Measurements from ENCODE around the gene DHRS9.

The DHRS9 gene

DNA sequence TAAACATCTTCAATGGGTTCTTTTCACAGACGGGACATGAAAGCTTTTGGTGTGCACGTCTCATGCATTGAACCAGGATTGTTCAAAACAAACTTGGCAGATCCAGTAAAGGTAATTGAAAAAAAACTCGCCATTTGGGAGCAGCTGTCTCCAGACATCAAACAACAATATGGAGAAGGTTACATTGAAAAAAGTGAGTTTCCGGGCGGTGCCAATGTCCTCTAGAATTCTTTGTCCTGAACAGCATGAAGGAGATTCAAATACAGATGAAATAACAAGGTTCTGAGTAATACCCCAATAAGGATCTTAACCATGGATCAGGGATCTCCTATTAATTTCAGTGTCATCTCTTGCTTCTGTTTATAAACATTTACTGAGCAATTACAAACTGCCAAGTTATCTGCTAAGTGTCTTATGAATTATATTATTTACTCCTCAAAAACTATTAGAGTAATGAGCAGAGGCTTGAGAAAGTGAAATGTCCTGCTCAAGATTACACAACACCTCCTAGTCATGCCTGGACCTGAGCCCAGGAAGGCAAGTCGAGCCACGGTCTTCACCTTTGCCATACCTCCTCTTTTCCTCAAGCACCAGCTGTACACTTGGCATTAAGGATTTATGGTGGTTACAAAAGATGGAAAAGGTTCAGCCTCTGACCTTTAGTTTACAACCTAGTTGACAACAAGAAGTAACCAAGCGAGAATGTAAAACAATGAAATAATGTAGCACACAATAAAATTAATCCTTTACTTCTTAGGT is 22.6 kb downstream of the DHRS9 start:
- Mint-ChIP-seq H3K9me3 (no peaks in the 10 kb centered on the region), H3K27ac (no peak overlapping the region), H3K27me3 (peaks cover 12% of the 10 kb centered on the region in 2 donors), H3K36me3 (ENCODE audit: insufficient read depth) (no peaks in the 10 kb centered on the region), H3K4me3 (no peak overlapping the region), H3K4me1 (ENCODE audit: low read depth in 2 of 2) (peaks cover 3 to 9% of the 10 kb centered on the region in 2 donors)
- ATAC-seq (replicated peaks) (no peak), DNase-seq (no peak)

DNA sequence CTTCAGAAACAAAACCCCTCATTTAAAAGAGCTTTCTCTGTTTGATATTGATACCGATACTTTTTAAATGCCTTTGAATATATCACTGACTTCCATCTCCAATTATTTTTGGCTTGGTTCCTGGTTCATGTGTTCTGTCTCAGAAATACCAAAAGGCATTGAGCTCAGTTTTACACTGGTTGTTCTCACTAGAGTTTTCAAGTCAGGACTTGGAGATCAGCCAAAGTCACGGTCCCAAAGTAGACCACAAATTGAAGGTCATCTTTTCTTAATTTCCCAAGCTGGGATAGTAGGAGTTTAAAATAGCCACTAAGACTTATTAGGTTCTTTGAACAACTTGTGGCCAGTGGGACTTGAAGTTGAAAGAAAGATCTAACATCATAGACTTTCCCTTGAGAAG is 24.2 kb downstream of the DHRS9 start:
- no peaks in the 10 kb centered on the region for H3K36me3 Mint-ChIP-seq (ENCODE audit: insufficient read depth)
- H3K4me1 Mint-ChIP-seq (ENCODE audit: low read depth in 2 of 2), result peaks cover 3 to 13% of the 10 kb centered on the region in 2 donors
- peaks cover 12% of the 10 kb centered on the region in 2 donors for H3K27me3 Mint-ChIP-seq
- ATAC-seq (replicated peaks) (no peak), DNase-seq (no peak)
- H3K27ac Mint-ChIP-seq, result no peak overlapping the region
- no peaks in the 10 kb centered on the region for H3K9me3 Mint-ChIP-seq
- no peak overlapping the region for H3K4me3 Mint-ChIP-seq

DNA sequence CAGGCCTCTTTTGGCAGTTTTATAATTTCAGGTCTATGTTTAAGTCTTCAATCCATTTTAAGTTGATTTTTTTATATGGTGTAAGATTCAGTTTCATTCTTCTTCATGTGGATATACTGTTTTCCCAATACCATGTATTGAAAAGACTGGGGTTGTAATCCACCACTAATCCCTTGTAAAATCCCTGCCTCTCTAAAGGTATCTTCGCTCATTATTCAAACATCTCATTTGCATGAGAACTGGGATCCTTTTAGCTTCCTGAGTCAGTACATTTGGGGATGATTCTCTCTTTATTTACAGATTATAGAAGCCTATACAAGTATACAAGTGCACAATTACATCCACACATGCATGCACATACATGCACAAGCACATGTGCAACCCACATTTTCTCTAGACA is 25.3 kb downstream of the DHRS9 start:
- Mint-ChIP-seq H3K4me1 (ENCODE audit: low read depth in 2 of 2) (peaks cover 6 to 15% of the 10 kb centered on the region in 2 donors), H3K4me3 (no peak overlapping the region), H3K27me3 (peaks cover 4 to 12% of the 10 kb centered on the region in 2 donors), H3K36me3 (ENCODE audit: insufficient read depth) (no peaks in the 10 kb centered on the region), H3K27ac (no peak overlapping the region), H3K9me3 (no peaks in the 10 kb centered on the region)
- DNase-seq (no peak), ATAC-seq (replicated peaks) (no peak)

DNA sequence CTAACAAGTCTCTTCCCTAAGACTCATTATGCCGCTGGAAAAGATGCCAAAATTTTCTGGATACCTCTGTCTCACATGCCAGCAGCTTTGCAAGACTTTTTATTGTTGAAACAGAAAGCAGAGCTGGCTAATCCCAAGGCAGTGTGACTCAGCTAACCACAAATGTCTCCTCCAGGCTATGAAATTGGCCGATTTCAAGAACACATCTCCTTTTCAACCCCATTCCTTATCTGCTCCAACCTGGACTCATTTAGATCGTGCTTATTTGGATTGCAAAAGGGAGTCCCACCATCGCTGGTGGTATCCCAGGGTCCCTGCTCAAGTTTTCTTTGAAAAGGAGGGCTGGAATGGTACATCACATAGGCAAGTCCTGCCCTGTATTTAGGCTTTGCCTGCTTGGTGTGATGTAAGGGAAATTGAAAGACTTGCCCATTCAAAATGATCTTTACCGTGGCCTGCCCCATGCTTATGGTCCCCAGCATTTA is 26.3 kb downstream of the DHRS9 start:
- Mint-ChIP-seq H3K9me3 (no peaks in the 10 kb centered on the region), H3K27me3 (peaks cover 4 to 12% of the 10 kb centered on the region in 2 donors), H3K27ac (no peak overlapping the region), H3K4me1 (ENCODE audit: low read depth in 2 of 2) (peaks cover 6 to 15% of the 10 kb centered on the region in 2 donors), H3K36me3 (ENCODE audit: insufficient read depth) (no peaks in the 10 kb centered on the region), H3K4me3 (no peak overlapping the region)
- DNase-seq, result no peak
- ATAC-seq (replicated peaks), result no peak

DNA sequence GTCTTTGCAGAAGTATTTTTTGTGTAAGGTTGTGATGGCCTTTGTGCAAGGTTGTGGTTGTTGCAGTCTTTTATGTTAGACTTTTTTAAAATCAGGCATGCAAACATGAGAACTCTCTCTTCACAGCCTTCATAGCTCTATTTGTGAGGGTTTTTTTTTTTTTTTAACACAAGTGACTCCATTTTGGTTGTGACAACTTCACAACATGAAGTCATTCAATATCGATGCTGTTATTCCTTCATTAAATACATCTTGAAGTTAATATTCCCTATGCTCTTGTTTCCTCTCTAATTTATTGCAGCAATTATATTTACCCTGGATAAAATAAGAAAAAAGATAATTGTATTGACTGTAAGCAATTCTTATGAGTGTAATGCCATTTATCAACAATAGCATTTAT is 35.5 kb downstream of the DHRS9 start:
- DNase-seq (no peak), ATAC-seq (replicated peaks) (no peak)
- Mint-ChIP-seq H3K9me3 (no peaks in the 10 kb centered on the region), H3K4me1 (ENCODE audit: low read depth in 2 of 2) (peaks cover 53% of the 10 kb centered on the region in 2 donors), H3K27me3 (no peaks in the 10 kb centered on the region), H3K4me3 (peak overlapping the region; percentile 57 to 61), H3K27ac (peak overlapping the region; percentile 72 to 93), H3K36me3 (ENCODE audit: insufficient read depth) (no peaks in the 10 kb centered on the region)

DNA sequence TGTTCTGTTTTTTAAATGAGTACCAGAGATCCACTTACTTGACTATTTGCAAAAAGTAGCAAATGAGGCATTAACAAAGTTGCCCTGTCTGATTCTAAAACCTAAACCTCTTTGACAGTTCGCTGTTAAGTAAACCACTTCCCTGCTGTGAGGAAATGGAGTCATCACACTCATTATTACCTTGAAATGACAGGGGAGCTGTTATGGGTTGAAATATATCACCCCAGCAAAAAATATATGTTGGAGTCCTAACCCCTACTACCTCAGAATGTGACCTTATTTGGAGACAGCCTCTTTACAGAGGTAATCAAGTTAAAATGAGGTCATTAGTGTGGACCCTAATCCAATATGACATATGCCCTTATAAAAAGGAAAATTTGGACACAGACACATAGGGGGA is 36.1 kb downstream of the DHRS9 start:
- Mint-ChIP-seq H3K4me1 (ENCODE audit: low read depth in 2 of 2) (peaks cover 54 to 55% of the 10 kb centered on the region in 2 donors), H3K4me3 (peak overlapping the region; percentile 57 to 61), H3K27me3 (no peaks in the 10 kb centered on the region), H3K27ac (peak overlapping the region; percentile 72 to 93), H3K36me3 (ENCODE audit: insufficient read depth) (no peaks in the 10 kb centered on the region), H3K9me3 (no peaks in the 10 kb centered on the region)
- ATAC-seq (replicated peaks), result peak; percentile 40
- DNase-seq, result no peak

DNA sequence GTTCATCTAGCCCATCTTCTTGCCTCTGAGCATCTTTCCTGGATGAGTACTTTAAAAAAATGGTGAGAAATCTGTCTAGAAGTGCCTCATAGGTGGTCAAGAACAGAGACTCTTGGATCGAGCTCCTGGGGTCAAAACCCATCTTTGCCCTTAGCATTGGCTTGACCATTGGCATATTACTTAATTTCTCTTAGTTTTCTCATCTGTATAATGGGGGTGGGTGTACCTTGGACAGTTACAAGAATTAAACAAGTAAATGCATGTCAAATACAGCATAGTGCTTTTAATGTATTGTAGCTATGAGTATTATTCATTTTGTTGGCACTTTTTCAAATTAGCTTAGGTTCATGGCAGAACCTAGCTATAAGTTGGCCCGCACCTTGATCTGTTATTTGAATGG is 36.8 kb downstream of the DHRS9 start:
- DNase-seq (no peak), ATAC-seq (replicated peaks) (no peak)
- no peaks in the 10 kb centered on the region for H3K36me3 Mint-ChIP-seq (ENCODE audit: insufficient read depth)
- peak overlapping the region; percentile 57 to 61 for H3K4me3 Mint-ChIP-seq
- no peaks in the 10 kb centered on the region for H3K27me3 Mint-ChIP-seq
- H3K9me3 Mint-ChIP-seq, result no peaks in the 10 kb centered on the region
- peaks cover 54 to 55% of the 10 kb centered on the region in 2 donors for H3K4me1 Mint-ChIP-seq (ENCODE audit: low read depth in 2 of 2)
- peak overlapping the region; percentile 72 to 93 for H3K27ac Mint-ChIP-seq

DNA sequence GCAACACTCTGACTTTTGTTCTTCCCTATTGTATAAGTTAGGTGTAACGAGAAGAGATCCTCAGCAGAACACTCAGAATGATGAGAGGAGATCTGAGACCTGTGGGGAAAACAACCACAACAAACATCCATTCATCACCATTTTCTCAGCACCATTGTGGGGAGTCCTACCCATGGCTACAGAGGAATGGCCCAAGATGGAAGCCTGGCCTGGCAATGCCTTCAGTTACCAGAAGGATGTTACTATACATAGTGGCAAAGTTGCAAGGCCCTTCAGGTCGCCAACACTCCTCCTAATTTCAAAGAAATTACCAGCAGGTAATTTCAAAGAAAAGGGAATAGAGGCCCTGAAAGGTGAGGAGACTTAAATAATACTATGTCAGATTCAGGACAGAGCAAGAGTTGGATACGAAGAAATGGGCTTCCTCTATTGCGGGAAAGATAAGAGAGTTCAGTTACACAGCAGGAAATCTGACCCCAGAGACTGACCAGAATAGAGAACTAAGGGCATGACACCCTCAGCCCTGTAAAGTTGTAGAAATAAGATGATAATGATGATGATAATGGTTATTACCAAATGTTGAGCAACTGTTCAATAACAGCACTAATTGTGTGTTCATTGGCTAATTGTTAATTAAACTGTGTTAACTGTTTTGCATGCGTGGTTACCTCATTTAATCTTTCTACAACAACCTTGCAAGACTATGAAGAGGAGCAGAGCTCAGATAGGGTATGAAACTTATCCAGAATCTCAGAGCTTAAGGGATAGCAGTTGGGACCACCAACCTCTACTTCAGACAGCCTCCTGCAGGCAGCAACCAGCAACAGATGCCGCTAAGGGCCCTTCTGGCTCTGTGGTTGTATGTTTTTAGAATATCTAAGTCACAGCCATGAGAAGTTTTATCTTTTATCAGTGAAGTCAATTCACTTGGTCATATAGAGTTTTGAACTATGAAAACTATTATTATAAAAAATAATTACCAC is 37.5 kb downstream of the DHRS9 start:
- Mint-ChIP-seq H3K4me3 (peak overlapping the region; percentile 57 to 61), H3K4me1 (ENCODE audit: low read depth in 2 of 2) (peaks cover 54 to 55% of the 10 kb centered on the region in 2 donors), H3K36me3 (ENCODE audit: insufficient read depth) (no peaks in the 10 kb centered on the region), H3K9me3 (no peaks in the 10 kb centered on the region), H3K27ac (peak overlapping the region; percentile 89 to 93), H3K27me3 (no peaks in the 10 kb centered on the region)
- ATAC-seq (replicated peaks) (no peak), DNase-seq (no peak)

DNA sequence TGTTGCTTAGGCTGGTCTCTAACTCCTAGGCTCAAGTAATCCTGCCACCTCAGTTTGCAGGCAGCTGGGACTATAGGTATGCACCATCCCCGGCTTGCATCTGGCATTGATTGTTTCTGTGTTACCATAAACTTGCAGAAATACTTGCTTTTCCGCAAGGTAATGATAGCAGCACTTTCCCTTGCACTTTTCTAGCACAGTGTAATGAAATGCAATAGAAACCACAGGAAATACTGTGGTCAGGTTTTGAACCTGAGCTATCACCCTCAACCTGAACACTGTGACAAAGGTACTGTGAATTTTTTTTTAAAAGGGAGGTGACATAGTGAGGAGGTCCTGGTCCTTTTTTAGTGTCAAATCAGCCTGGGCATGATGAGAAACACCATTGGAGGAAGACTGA is 38.3 kb downstream of the DHRS9 start:
- Mint-ChIP-seq H3K27me3 (no peaks in the 10 kb centered on the region), H3K4me3 (peak overlapping the region; percentile 57 to 61), H3K36me3 (ENCODE audit: insufficient read depth) (no peaks in the 10 kb centered on the region), H3K9me3 (no peaks in the 10 kb centered on the region), H3K27ac (peak overlapping the region; percentile 89 to 93), H3K4me1 (ENCODE audit: low read depth in 2 of 2) (peaks cover 52 to 55% of the 10 kb centered on the region in 2 donors)
- ATAC-seq (replicated peaks) (peak; percentile 90), DNase-seq (peak; percentile 38 to 47 (median 42))

DNA sequence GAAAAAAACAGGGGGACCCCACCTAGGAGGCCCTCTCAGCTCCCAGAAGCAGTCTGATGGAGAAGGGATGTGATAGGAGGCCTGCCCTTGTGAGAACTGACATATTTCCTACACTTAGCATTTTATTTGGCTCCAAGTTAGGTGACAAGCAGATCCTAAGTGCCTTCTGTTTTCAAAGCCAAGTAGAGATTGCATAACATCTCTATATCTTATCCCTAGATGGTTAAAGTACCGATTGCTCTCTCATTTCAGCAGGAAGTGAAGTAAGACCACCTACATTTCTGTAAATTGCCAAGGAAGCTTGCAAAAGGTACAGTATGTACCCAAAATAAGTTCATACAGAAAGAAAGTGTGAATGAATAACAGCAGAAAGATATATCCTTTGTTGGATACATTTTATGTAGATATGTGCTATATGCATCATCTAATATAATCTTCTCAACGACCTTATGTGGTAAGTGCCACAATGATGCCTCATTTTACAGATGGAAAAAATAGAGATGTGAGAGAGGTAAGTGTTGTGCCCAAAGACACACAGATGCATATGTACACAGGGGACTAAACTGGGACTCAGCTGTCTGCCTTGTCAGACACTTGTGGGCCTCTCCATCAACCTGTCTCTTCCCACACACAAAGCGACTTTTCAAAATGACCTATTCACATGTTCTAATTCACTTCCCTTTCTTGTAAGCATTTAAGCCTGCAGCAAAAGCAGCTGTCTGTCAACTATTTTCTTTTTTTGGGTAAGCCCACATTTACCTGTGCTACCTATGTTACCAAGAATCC is 38.9 kb downstream of the DHRS9 start:
- H3K36me3 Mint-ChIP-seq (ENCODE audit: insufficient read depth), result no peaks in the 10 kb centered on the region
- no peaks in the 10 kb centered on the region for H3K27me3 Mint-ChIP-seq
- peaks cover 47 to 51% of the 10 kb centered on the region in 2 donors for H3K4me1 Mint-ChIP-seq (ENCODE audit: low read depth in 2 of 2)
- H3K27ac Mint-ChIP-seq, result peak overlapping the region; percentile 89 to 93
- H3K9me3 Mint-ChIP-seq, result no peaks in the 10 kb centered on the region
- DNase-seq, result no peak
- no peak for ATAC-seq (replicated peaks)
- H3K4me3 Mint-ChIP-seq, result peak overlapping the region; percentile 57 to 61

DNA sequence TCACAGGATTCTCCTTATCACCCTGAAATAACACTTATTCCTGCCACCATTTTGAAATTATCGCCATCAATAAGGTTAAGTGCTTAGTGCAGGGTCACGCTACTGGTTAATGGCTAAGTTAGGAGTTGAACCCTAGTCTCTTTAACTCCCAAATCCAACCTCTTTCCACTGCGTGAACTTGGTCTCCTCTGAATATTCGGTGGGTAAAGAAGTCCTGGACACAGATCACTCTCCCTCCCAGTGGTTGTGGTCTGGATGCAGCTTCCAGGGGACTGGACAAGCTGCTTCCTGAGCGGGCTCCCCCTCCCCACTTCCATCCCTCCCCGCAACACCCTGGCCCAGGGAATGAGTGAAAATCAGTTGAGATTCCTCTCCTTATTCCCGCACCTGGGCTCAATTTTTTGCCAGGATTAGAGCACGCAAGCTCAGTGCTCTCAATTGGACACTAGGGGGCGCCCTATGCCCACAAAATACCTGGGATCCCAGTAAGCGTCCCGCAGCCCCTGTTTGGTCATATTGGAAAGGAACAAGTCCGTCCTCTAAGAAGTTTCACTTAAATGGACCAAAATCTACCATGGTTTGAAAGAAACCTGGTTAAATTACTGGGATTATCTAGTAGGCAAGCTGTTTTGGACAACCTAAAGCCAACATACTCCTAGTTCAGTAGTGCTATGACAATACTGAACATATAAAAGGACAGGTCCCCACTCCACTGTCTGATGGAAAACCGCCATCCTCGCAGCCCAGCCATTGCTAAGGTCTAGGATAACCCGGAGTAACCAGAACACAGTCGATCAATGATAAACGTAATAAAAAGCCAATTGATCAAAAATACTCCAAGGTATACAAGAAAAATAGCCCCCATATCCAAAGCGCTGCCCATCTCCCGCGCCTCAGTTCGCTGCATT is 40.4 kb downstream of the DHRS9 start:
- Mint-ChIP-seq H3K4me3 (peak overlapping the region; percentile 33 to 57), H3K9me3 (no peaks in the 10 kb centered on the region), H3K4me1 (ENCODE audit: low read depth in 2 of 2) (peaks cover 38 to 42% of the 10 kb centered on the region in 2 donors), H3K27me3 (no peaks in the 10 kb centered on the region), H3K27ac (no peak overlapping the region), H3K36me3 (ENCODE audit: insufficient read depth) (no peaks in the 10 kb centered on the region)
- DNase-seq, result peak; percentile 70 to 75 (median 72)
- ATAC-seq (replicated peaks), result peak; percentile 20

DNA sequence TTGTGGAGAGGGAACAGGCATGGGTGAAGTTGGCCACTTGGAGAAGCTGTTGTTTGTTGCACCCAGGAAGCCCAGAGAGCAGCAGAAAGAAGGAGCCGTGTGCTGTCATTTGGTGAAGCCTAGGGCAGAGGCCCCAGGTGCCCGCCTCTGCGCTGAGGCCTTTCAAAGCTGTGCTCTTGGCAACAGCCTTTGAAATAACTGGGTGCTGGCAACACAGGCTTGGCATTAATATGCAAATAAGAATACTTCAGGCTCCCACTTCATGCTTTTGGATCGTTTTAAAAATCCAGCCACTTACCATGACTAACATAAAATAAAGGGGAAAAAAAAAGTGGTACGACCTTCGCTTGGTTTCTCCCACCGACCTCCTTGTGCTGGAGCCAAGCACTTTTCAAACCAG is 41.1 kb downstream of the DHRS9 start:
- Mint-ChIP-seq H3K4me1 (ENCODE audit: low read depth in 2 of 2) (peaks cover 36 to 37% of the 10 kb centered on the region in 2 donors), H3K4me3 (no peak overlapping the region), H3K36me3 (ENCODE audit: insufficient read depth) (no peaks in the 10 kb centered on the region), H3K27ac (no peak overlapping the region), H3K27me3 (no peaks in the 10 kb centered on the region), H3K9me3 (no peaks in the 10 kb centered on the region)
- no peak for DNase-seq
- no peak for ATAC-seq (replicated peaks)

All from effector memory CD8-positive, alpha-beta T cell (primary cell).